ENCODE results near the gene NTPCR. TPM values are rescaled to one million over a fixed set of nuclear protein-coding genes. Genes with fewer than 3 reads are reported as not detected.

NTPCR gene
- total RNA-seq, 1 experiment from 2014 or later, result 34.2 TPM

- ChIA-PET POLR2A (no interaction called here), RAD21 (ENCODE audit: low non-redundant PET in 1 of 2, low total read pairs in 2 of 2, uncharacterized antibody in 2 of 2, unreplicated experiment in 2 of 2) (no interaction called here), CTCF (no interaction called here)
- Histone ChIP-seq H3K9me3 (ENCODE audit: control insufficient read depth in 1 of 2, insufficient read depth in 1 of 2, low read depth in 1 of 2, low read length in 2 of 2) (peaks cover 4% of the 10 kb centered on the region in 2 experiments; a peak in 2 of 4 replicates), H3K79me2 (ENCODE audit: insufficient read depth, low read length) (0 out of 2 replicates have a peak, but pooled peaks cover 5% of the 10 kb centered on the region), H3K4me2 (ENCODE audit: low read length) (no peak overlapping the region), H2AFZ (ENCODE audit: low read depth, low read length, poor library complexity, severe bottlenecking) (no peak overlapping the region), H3K4me3 (replicated peaks in 1 of 2; ENCODE audit: low read depth in 1 of 2, low read length in 2 of 2) (no peak overlapping the region), H3K4me1 (ENCODE audit: control insufficient read depth in 1 of 2, insufficient read depth in 2 of 2, low read length in 2 of 2) (no peaks in the 10 kb centered on the region), H3K27me3 (ENCODE audit: insufficient read depth, low read length) (no peaks in the 10 kb centered on the region), H3K9me2 (ENCODE audit: insufficient read depth) (no peaks in the 10 kb centered on the region), H3K36me3 (ENCODE audit: control insufficient read depth in 1 of 2, insufficient read depth in 2 of 2, low read length in 2 of 2) (peaks cover 5 to 23% of the 10 kb centered on the region in 2 experiments; a peak in 3 of 4 replicates), H4K20me1 (ENCODE audit: insufficient read depth) (no peaks in the 10 kb centered on the region), H3K9ac (ENCODE audit: low read length) (no peak overlapping the region), H3K27ac (ENCODE audit: low read depth, low read length) (no peak overlapping the region)
- DNase-seq (ENCODE audit: low read depth, low spot score) (no peak), ATAC-seq (no peak)
- no peak for TF ChIP-seq CTCF (IDR thresholded peaks at IDR 0.05 in 2 of 3, conservative IDR thresholded peaks at IDR 0.05 in 1 of 3; ENCODE audit: borderline replicate concordance in 1 of 3, insufficient read depth in 1 of 3, low read depth in 2 of 3, low read length in 2 of 3)
- TF ChIP-seq TCF7L2 (IDR thresholded peaks at IDR 0.05; ENCODE audit: borderline replicate concordance, extremely low read depth, insufficient read depth, insufficient read length), result no peak
- no peak for TF ChIP-seq SRF (IDR thresholded peaks at IDR 0.05; ENCODE audit: low read depth)
- TF ChIP-seq ZFX (IDR thresholded peaks at IDR 0.05), result no peak
- no peak for TF ChIP-seq EZH2phosphoT487 (IDR thresholded peaks at IDR 0.05; ENCODE audit: borderline replicate concordance)
- BruUV-seq (replicated peaks), result no TSS peak
- intact Hi-C loops (cut with micrococcal nuclease), result no loop called here
Measured at GRCh38 chr1:232970508-232970907, 20.1 kb downstream of the NTPCR start.

Data from HCT116 (cell line).